NCI-H1694 treated with DMSO at 0.1 percent for 48 hours (cell line): ENCODE measurements around the gene SPOCK2.
"Not testable (repeated sequence)": the region's sequence is repeated elsewhere in the genome, so short reads cannot be mapped to it uniquely, and the experiment has no call there.

Source experiments
- DNase-seq: peaks from one replicate; lab custom pipeline; 2025; lab: John Stamatoyannopoulos, UW

Gene SPOCK2

DNA sequence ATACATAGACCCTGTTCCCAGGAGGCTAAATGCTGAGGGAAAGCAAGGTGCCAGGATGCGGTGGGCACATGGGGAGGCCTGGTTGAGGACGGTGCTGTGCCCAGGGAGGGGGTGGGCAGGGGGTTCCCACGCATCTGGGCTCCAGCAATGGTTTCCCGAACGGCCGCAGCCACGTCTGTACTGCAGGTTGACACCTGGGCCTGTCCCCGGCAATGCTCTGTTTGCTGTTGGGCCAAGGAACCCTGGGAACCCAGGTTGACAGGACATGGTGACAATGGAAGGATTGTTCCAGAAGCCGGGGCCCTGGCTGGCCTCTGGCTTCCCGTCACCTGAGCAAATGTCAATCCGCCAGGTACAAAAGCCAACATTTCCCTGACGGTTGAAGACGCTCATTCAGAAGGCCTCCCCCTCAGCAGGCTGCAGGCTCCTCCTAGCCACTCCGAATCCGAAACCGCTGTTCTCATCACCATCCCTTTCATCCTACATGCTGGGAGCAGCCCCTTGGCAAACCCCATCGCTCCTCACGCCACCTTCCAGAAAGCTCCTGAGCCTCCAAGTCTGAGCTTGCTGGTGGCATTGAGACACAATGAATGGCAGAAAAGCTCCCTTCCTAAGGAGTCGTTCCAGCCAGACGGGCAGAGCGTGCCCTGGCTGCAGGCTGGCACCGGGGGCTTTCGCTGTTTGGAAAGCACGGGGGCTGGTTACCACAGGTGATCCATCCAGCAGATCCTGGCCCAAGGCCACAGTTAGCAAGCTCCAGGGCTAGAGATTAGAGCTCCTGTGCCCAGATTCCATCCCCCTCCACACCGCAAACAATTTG lies 31.2 kb downstream of the SPOCK2 start:
- DNase-seq, result no peak

- DNase-seq, result no peak
These were observed 32.2 kb downstream of the SPOCK2 start for GRCh38 chr10:72056113-72056512.

- DNase-seq, result no peak
These were observed 34.7 kb downstream of the SPOCK2 start for GRCh38 chr10:72053690-72054089.

GRCh38 chr10:72050873-72051272 lies 37.5 kb downstream of the SPOCK2 start:
- DNase-seq, result no peak

GRCh38 chr10:72049969-72050781 lies 38.2 kb downstream of the SPOCK2 start:
- DNase-seq, result no peak

DNA sequence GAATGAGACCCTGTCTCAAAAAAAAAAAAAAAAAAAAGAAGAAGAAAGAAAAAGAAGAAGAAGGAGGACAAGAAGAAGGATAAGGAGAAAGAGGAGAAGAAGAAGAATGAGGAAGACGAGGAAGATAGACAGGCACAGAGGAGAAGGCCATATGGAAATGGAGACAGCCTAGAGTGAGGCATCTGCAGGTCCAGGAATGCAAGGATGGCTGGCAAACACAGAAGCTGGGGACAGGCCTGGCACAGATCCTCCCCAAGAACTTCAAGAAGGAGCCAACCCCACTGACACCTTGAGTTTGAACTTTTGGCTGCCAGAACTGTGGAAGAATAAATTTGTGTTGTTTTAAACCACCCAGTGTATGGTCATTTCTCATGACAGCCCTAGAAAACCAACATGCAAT lies 38.9 kb downstream of the SPOCK2 start:
- no peak for DNase-seq

- DNase-seq, result peak; percentile 87
These were observed 39.8 kb downstream of the SPOCK2 start for GRCh38 chr10:72048450-72049124.

GRCh38 chr10:72045586-72045985 lies 42.8 kb downstream of the SPOCK2 start:
- DNase-seq, result no peak

- no peak for DNase-seq
These were observed 43.8 kb downstream of the SPOCK2 start for GRCh38 chr10:72044417-72045041.

- no peak for DNase-seq
These were observed 45.1 kb downstream of the SPOCK2 start for GRCh38 chr10:72043016-72043834.

GRCh38 chr10:72041491-72041890 lies 46.9 kb downstream of the SPOCK2 start:
- DNase-seq, result no peak

DNA sequence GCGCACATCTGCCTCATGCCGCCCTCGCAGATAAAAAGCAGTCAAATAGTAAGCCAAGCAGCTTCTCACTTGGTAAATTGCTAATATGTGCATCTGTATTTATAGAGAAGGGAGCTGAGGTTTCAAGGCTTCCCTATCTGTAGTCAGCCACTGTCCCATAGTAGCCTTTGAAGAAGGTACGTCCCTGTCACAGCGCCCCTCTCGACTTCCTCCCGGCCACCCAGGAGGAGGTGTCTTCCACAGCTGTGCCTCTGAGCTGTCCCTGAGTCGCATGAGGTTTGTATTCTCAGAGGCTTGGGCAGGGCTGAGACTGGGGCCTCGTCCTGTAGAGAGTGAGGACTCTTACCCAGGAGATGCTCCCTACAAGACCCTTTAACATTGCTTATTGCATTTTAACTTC lies 49.0 kb downstream of the SPOCK2 start:
- DNase-seq, result no peak

DNA sequence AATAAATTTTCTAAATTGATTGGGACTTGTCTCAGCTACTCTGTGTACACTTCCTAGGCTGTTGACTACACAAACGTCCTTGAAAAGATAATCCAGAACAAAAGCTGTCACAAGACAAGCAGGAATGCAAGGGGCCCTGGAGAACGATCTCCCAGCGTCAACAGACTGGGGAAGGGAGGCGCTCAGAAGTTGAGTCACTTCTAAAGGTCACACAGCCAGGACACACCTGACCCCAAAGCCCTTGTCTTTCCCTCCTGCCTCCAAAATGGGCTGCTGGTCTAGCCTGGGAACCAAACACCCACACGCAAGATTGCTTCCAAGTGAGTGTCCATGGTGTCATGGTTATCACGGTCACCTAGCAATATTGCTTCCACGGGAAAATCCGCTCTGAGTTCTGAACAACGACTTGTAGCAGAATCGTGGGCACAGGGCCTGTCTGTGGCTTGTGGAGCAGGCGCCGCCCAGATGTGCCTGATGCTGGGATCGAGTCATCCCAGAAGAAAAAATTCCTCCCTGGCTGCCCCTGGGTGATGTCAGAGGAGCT lies 49.8 kb downstream of the SPOCK2 start:
- DNase-seq, result no peak

GRCh38 chr10:72037811-72038210 lies 50.5 kb downstream of the SPOCK2 start:
- no peak for DNase-seq

DNA sequence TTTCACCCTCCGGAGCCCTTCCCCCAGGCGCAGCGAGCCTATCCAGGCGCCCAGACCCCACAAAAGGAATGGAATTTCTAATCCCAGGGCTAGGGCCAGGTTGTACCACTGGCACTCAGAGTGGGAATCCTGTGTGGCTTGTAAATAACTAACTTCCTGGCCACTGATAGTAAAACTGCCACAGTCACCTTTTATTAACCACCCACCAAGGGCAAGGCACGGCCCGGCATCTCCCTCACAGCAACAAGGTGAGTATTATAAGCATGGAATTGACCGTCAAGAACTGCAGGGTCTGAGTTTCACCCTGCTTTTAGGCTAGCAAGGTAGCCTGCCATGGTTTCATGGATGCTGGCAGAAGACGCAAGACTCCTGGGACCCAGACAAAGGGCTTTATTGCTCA lies 51.1 kb downstream of the SPOCK2 start:
- DNase-seq, result no peak

GRCh38 chr10:72035252-72035887 lies 53.0 kb downstream of the SPOCK2 start:
- no peak for DNase-seq

GRCh38 chr10:72034761-72035160 lies 53.6 kb downstream of the SPOCK2 start:
- no peak for DNase-seq

DNA sequence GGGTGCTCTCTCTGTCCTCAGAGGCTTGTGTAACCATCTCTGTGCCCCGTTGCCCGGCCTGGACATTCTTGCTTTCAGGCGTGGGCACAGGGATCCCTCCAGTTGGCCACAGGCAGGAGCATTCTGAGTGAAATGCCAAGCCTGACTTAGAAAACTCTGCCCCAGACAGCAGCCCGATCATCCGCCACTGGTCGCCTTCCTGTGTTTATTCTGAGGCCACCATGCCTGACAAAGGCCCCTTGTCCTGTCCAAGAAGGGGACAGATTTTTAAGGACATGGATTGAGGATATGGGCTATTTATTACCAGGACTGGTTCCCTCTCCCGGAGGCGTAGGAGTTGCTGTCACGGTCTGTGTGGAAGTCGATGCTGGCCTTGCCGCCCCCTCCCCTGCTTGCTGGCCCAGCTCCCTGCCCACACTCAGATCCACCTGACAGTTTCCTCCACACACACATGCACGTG lies 54.3 kb downstream of the SPOCK2 start:
- DNase-seq, result no peak

GRCh38 chr10:72032409-72033162 lies 55.8 kb downstream of the SPOCK2 start:
- not testable (repeated sequence) for DNase-seq

- DNase-seq, result no peak
These were observed 56.6 kb downstream of the SPOCK2 start for GRCh38 chr10:72031706-72032105.
